Upper lobe of left lung (tissue), 4 donors: Measurements from ENCODE around the gene INPP5D.

Source experiments
- EP300 ChIP-seq, 4 donors: sonication (generic); formaldehyde crosslinking; IDR thresholded peaks; one replicate each; pipeline ENCODE4 v1.5.1; 2017; ENCODE audit warnings: antibody characterized with exemption in 4 of 4, control low read depth in 2 of 4
- POLR2A ChIP-seq, 4 donors: fragments of 450-650 bp; IDR thresholded peaks; one replicate each; pipeline ENCODE4 v1.5.1; 2016 to 2017; ENCODE audit warnings: antibody characterized with exemption in 4 of 4, mild to moderate bottlenecking in 2 of 4
- TF ChIP-seq, protein P1 (sequence below), 6 experiments: fragments of 450-650 bp in 4 of 6; fragments of 200-600 bp in 2 of 6; sonication (generic) in 2 of 6; IDR thresholded peaks; one replicate each; pipeline ENCODE4 v1.5.1; 2016 to 2019; ENCODE audit warnings: antibody characterized with exemption in 6 of 6

DNA sequence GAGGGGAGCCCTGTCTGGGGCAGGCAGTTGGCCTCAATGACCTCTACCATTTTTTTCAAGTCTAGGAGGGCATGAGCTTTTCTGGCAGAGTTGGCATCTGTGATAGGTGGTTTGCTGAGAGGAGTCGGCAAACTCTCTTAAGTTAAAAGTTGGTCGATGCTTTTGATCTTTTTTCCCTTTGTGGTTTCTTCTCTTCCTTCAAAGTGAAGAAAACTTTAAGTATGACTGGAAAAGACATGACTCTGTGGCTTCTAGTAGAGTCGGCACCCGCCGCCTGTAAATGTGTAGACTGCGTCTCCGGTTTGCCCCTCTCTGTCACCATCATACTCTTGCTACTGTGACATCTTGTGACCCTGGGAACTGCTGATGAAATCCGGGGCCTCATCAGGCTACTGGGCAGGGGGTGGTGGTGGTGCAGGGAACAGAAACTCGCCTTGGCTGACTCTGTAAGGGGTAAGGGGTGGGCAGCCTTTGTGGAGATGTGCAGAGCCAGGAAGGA lies 21.1 kb downstream of the INPP5D start:
- TF ChIP-seq, protein P1, sequence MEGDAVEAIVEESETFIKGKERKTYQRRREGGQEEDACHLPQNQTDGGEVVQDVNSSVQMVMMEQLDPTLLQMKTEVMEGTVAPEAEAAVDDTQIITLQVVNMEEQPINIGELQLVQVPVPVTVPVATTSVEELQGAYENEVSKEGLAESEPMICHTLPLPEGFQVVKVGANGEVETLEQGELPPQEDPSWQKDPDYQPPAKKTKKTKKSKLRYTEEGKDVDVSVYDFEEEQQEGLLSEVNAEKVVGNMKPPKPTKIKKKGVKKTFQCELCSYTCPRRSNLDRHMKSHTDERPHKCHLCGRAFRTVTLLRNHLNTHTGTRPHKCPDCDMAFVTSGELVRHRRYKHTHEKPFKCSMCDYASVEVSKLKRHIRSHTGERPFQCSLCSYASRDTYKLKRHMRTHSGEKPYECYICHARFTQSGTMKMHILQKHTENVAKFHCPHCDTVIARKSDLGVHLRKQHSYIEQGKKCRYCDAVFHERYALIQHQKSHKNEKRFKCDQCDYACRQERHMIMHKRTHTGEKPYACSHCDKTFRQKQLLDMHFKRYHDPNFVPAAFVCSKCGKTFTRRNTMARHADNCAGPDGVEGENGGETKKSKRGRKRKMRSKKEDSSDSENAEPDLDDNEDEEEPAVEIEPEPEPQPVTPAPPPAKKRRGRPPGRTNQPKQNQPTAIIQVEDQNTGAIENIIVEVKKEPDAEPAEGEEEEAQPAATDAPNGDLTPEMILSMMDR (IDR thresholded peaks at IDR 0.05) = no peak
- TF ChIP-seq EP300 (IDR thresholded peaks at IDR 0.05) (no peak), POLR2A (IDR thresholded peaks at IDR 0.05) (no peak)
